Right lobe of liver (tissue), 6 donors: Measurements from ENCODE around the gene AQP1. TPM values are rescaled to one million over a fixed set of nuclear protein-coding genes. Genes with fewer than 3 reads are reported as not detected.

ENCODE experiments used
- ATAC-seq, 4 donors: fragments of 200-7000 bp; cut with Tn5 transposase; one replicate each; pipeline ENCODE4 v1.9.1; 2020; ENCODE audit warnings: mild to moderate bottlenecking in 4 of 4, moderate library complexity in 4 of 4
- DNase-seq, 3 donors: peaks; one replicate each; pipeline ENCODE4 v3.0.0-alpha.2; 2020
- H3K27ac ChIP-seq, 3 donors: fragments of 200-600 bp; one replicate each; pipeline ENCODE4 v1.8.0; 2022
- H3K27me3 ChIP-seq, 2 donors: fragments of 200-600 bp; one replicate each; pipeline ENCODE4 v1.8.0; 2022
- H3K36me3 ChIP-seq, 4 donors: fragments of 200-600 bp; sonication (generic) in 1 of 4; one replicate each; pipeline versions ENCODE4 v1.5.1 to v1.8.0; 2017 to 2022; ENCODE audit warnings: control low read depth in 1 of 4
- H3K4me1 ChIP-seq, 4 donors: fragments of 200-600 bp; sonication (generic) in 1 of 4; one replicate each; pipeline versions ENCODE4 v1.5.1 to v1.8.0; 2017 to 2022; ENCODE audit warnings: control low read depth in 1 of 4
- H3K4me3 ChIP-seq, 3 donors: fragments of 200-600 bp; one replicate each; pipeline ENCODE4 v1.8.0; 2022
- H3K9me3 ChIP-seq, 4 donors: fragments of 200-600 bp; sonication (generic) in 1 of 4; one replicate each; pipeline versions ENCODE4 v1.5.1 to v1.8.0; 2017 to 2022; ENCODE audit warnings: control low read depth in 1 of 4
- CTCF ChIP-seq, 4 donors: fragments of 200-600 bp in 3 of 4; fragments of 450-650 bp in 1 of 4; IDR thresholded peaks; one replicate each; pipeline versions ENCODE4 v1.5.1 to v1.8.0; 2016 to 2022; ENCODE audit warnings: antibody characterized with exemption in 4 of 4, mild to moderate bottlenecking in 2 of 4
- POLR2A ChIP-seq: fragments of 450-650 bp; IDR thresholded peaks from one replicate; pipeline ENCODE4 v1.6.1; 2017; ENCODE audit warnings: antibody characterized with exemption, mild to moderate bottlenecking
- WGBS: methylation state at CpG from one replicate; pipeline ENCODE4 v1.1.6; 2018; ENCODE audit warnings: low coverage, low lambda C conversion rate; ENCODE audit not compliant: insufficient coverage; ENCODE audit errors: missing lambda C conversion rate; 5-methylcytosine and 5-hydroxymethylcytosine counted together
- intact Hi-C, 2 donors: fragments of 100-400 bp; cut with DNase I; formaldehyde crosslinking; loops; one replicate each; pipeline versions ENCODE4 v1.11.2 to v1.14.1; 2022
- total RNA-seq, 6 experiments: library from RNA; depleted of rRNA in 2 of 6; stranded (reverse); fragments of >200 nt in 2 of 6; fragmentation: NEBNext Ultra II Directional in 3 of 6; extraction: Animal tissue kit (Norgen Biotek cat#: 25700) in 3 of 6; gene quantifications; one replicate each; pipeline versions ENCODE4 v1.1.0 to v1.2.4, GENCODE V29; 2016 to 2023
- donor health status: DM: no; HTN: yes; CAD: no.
- donor health status: DM: no; HTN: no; CAD: no.
- donor health status: DM: no; HTN: no; CAD: no.
- donor health status: DM: no; HTN: yes; CAD: no.
- donor health status: DM: no; HTN: yes; CAD: no.

Gene AQP1
- total RNA-seq, 6 experiments from 2014 or later, result 11.3 to 20.8 (median 14.8) TPM

GRCh38 chr7:30869794-30870611 is 41.6 kb upstream of the AQP1 start:
- Histone ChIP-seq H3K27me3 (no peaks in the 10 kb centered on the region), H3K27ac (no peak overlapping the region), H3K4me3 (no peak overlapping the region), H3K9me3 (no peaks in the 10 kb centered on the region), H3K4me1 (peaks cover 0 to 18% (median 11%) of the 10 kb centered on the region in 4 donors), H3K36me3 (no peaks in the 10 kb centered on the region)
- TF ChIP-seq CTCF (IDR thresholded peaks at IDR 0.05) (no peak), POLR2A (no peak)
- peak in 1 of 3 donors; percentile 38 for DNase-seq
- 67% methylated on average over 8 of the region's 13 CpGs for WGBS
- intact Hi-C loops, result no loop called here
- ATAC-seq, result no peak

GRCh38 chr7:30870821-30871518 is 40.7 kb upstream of the AQP1 start:
- intact Hi-C loops, result no loop called here
- no peak for TF ChIP-seq POLR2A
- TF ChIP-seq CTCF (IDR thresholded peaks at IDR 0.05), result no peak
- no peaks in the 10 kb centered on the region for H3K36me3 ChIP-seq
- peaks cover 0 to 18% (median 11%) of the 10 kb centered on the region in 4 donors for H3K4me1 ChIP-seq
- DNase-seq (no peak), ATAC-seq (no peak)
- H3K4me3 ChIP-seq, result no peak overlapping the region
- WGBS, result 78% methylated on average over 5 of the region's 10 CpGs
- no peaks in the 10 kb centered on the region for H3K9me3 ChIP-seq
- H3K27ac ChIP-seq, result no peak overlapping the region
- no peaks in the 10 kb centered on the region for H3K27me3 ChIP-seq

- H3K27ac ChIP-seq, result no peak overlapping the region
- no peaks in the 10 kb centered on the region for H3K27me3 ChIP-seq
- ATAC-seq, result no peak
- WGBS, result 100% methylated on average over 1 of the region's 5 CpGs
- no peaks in the 10 kb centered on the region for H3K9me3 ChIP-seq
- H3K4me3 ChIP-seq, result no peak overlapping the region
- H3K36me3 ChIP-seq, result no peaks in the 10 kb centered on the region
- TF ChIP-seq POLR2A (no peak), CTCF (IDR thresholded peaks at IDR 0.05) (no peak)
- intact Hi-C loops, result no loop called here
- DNase-seq, result no peak
- H3K4me1 ChIP-seq, result peaks cover 0 to 17% (median 8%) of the 10 kb centered on the region in 4 donors
Measured at GRCh38 chr7:30871655-30872054, 40.0 kb upstream of the AQP1 start.

- no peak overlapping the region for H3K4me3 ChIP-seq
- intact Hi-C loops, result no loop called here
- ATAC-seq, result no peak
- no peaks in the 10 kb centered on the region for H3K9me3 ChIP-seq
- no CpG with 5 or more reads among the region's 2 CpGs for WGBS
- TF ChIP-seq CTCF (IDR thresholded peaks at IDR 0.05) (no peak), POLR2A (no peak)
- no peak for DNase-seq
- H3K27me3 ChIP-seq, result no peaks in the 10 kb centered on the region
- H3K4me1 ChIP-seq, result peaks cover 0 to 1% (median 0%) of the 10 kb centered on the region in 4 donors
- no peaks in the 10 kb centered on the region for H3K36me3 ChIP-seq
- H3K27ac ChIP-seq, result no peak overlapping the region
Measured at GRCh38 chr7:30873207-30873606, 38.4 kb upstream of the AQP1 start.
